Measurements from ENCODE around the gene VIPAS39. TPM values are rescaled to one million over a fixed set of nuclear protein-coding genes. Genes with fewer than 3 reads are reported as not detected.

VIPAS39 gene
- total and polyA plus RNA-seq, 2 of the 13 experiments (the other 11 are each of a cell fraction or from before 2014, with no cell fraction given), result 13.3 to 21.5 TPM

DNA sequence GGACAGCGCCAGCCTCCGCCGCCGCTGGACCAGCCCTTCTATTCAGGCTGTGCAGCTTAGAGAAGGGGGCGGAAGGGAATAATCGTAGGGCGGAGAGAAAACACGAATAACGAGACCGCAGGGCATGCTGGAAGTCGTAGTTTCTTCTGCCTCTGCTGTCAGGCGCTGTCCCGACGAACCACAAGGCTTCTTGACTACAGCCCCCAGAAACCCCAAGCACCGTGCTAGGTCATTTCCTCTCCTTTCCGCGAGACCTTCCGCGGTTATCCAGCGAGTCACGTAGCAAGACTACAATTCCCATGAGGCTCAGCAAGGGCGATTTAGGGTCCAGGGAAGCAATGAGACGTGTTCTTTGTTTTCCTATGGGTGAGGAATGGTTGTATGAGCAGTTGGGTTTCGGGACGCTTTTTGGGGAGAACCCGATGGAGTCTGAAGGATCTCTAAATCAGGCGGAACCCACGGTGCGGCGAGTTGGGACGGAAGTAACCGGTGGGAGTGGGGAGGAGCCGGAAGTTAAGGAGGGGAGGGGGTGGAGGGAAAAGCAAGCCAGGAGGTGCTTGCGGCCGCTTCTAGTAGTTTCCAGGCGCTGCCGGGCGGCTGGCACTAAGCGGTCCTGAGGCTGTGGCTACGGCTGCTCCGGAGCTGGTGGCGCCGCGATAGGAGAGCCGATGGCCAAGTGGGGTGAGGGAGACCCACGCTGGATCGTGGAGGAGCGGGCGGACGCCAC, at the start of gene VIPAS39, which contains the start of gene AHSA1 (continued):
- TF ChIP-seq ZSCAN20 (CRISPR knock-in tag; IDR thresholded peaks at IDR 0.05; ENCODE audit: borderline replicate concordance), result no peak
- TF ChIP-seq ZNF547 (CRISPR knock-in tag; IDR thresholded peaks at IDR 0.05), result peak; percentile 61
- TF ChIP-seq ZFP62 (CRISPR knock-in tag; IDR thresholded peaks at IDR 0.05), result no peak
- TF ChIP-seq CREM (IDR thresholded peaks at IDR 0.05), result peak; percentile 100
- TF ChIP-seq CREM (CRISPR knock-in tag; IDR thresholded peaks at IDR 0.05), result no peak
- no peak for TF ChIP-seq SYNCRIP (IDR thresholded peaks at IDR 0.05; ENCODE audit: insufficient read depth, low read depth, low read length)
- TF ChIP-seq, protein P1, sequence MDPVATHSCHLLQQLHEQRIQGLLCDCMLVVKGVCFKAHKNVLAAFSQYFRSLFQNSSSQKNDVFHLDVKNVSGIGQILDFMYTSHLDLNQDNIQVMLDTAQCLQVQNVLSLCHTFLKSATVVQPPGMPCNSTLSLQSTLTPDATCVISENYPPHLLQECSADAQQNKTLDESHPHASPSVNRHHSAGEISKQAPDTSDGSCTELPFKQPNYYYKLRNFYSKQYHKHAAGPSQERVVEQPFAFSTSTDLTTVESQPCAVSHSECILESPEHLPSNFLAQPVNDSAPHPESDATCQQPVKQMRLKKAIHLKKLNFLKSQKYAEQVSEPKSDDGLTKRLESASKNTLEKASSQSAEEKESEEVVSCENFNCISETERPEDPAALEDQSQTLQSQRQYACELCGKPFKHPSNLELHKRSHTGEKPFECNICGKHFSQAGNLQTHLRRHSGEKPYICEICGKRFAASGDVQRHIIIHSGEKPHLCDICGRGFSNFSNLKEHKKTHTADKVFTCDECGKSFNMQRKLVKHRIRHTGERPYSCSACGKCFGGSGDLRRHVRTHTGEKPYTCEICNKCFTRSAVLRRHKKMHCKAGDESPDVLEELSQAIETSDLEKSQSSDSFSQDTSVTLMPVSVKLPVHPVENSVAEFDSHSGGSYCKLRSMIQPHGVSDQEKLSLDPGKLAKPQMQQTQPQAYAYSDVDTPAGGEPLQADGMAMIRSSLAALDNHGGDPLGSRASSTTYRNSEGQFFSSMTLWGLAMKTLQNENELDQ (CRISPR knock-in tag; IDR thresholded peaks at IDR 0.05; ENCODE audit: borderline replicate concordance), result no peak
- TF ChIP-seq, protein P2, sequence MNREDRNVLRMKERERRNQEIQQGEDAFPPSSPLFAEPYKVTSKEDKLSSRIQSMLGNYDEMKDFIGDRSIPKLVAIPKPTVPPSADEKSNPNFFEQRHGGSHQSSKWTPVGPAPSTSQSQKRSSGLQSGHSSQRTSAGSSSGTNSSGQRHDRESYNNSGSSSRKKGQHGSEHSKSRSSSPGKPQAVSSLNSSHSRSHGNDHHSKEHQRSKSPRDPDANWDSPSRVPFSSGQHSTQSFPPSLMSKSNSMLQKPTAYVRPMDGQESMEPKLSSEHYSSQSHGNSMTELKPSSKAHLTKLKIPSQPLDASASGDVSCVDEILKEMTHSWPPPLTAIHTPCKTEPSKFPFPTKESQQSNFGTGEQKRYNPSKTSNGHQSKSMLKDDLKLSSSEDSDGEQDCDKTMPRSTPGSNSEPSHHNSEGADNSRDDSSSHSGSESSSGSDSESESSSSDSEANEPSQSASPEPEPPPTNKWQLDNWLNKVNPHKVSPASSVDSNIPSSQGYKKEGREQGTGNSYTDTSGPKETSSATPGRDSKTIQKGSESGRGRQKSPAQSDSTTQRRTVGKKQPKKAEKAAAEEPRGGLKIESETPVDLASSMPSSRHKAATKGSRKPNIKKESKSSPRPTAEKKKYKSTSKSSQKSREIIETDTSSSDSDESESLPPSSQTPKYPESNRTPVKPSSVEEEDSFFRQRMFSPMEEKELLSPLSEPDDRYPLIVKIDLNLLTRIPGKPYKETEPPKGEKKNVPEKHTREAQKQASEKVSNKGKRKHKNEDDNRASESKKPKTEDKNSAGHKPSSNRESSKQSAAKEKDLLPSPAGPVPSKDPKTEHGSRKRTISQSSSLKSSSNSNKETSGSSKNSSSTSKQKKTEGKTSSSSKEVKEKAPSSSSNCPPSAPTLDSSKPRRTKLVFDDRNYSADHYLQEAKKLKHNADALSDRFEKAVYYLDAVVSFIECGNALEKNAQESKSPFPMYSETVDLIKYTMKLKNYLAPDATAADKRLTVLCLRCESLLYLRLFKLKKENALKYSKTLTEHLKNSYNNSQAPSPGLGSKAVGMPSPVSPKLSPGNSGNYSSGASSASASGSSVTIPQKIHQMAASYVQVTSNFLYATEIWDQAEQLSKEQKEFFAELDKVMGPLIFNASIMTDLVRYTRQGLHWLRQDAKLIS (CRISPR knock-in tag; IDR thresholded peaks at IDR 0.05), result no peak
- TF ChIP-seq ZNF460 (CRISPR knock-in tag; IDR thresholded peaks at IDR 0.05; ENCODE audit: borderline replicate concordance), result no peak
- peak; percentile 89 for TF ChIP-seq HNRNPK (IDR thresholded peaks at IDR 0.05; ENCODE audit: low read depth, low read length, poor library complexity, severe bottlenecking)
- TF ChIP-seq ZNF30 (CRISPR knock-in tag; IDR thresholded peaks at IDR 0.05), result no peak
- TF ChIP-seq ZNF484 (CRISPR knock-in tag; IDR thresholded peaks at IDR 0.05; ENCODE audit: borderline replicate concordance, low read depth), result no peak
- TF ChIP-seq KLF9 (CRISPR knock-in tag; IDR thresholded peaks at IDR 0.05; ENCODE audit: low read depth), result no peak
- peak; percentile 94 for TF ChIP-seq ZFY (CRISPR knock-in tag; IDR thresholded peaks at IDR 0.05)
- no peak; the same call in 1 of the 2 replicates for TF ChIP-seq ZNF543 (CRISPR knock-in tag; IDR thresholded peaks at IDR 0.05)
- TF ChIP-seq FOXO1 (CRISPR knock-in tag; IDR thresholded peaks at IDR 0.05), result peak; percentile 7; the same call in 1 of the 2 replicates
- TF ChIP-seq ZNF329 (CRISPR knock-in tag; IDR thresholded peaks at IDR 0.05; ENCODE audit: low read depth), result no peak
- peak; percentile 85 for TF ChIP-seq TAF1 (CRISPR knock-in tag; IDR thresholded peaks at IDR 0.05)
- TF ChIP-seq, protein P3, sequence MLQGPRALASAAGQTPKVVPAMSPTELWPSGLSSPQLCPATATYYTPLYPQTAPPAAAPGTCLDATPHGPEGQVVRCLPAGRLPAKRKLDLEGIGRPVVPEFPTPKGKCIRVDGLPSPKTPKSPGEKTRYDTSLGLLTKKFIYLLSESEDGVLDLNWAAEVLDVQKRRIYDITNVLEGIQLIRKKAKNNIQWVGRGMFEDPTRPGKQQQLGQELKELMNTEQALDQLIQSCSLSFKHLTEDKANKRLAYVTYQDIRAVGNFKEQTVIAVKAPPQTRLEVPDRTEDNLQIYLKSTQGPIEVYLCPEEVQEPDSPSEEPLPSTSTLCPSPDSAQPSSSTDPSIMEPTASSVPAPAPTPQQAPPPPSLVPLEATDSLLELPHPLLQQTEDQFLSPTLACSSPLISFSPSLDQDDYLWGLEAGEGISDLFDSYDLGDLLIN (CRISPR knock-in tag; IDR thresholded peaks at IDR 0.05; ENCODE audit: borderline replicate concordance), result no peak
- TF ChIP-seq MED1 (CRISPR knock-in tag; IDR thresholded peaks at IDR 0.05), result no peak
- TF ChIP-seq ZNF563 (CRISPR knock-in tag; IDR thresholded peaks at IDR 0.05), result no peak
- TF ChIP-seq CTCF (CRISPR knock-in tag; IDR thresholded peaks at IDR 0.05), result peak; percentile 28; the same call in 1 of the 2 replicates
